Measurements from ENCODE around the gene HMOX1. TPM values are rescaled to one million over a fixed set of nuclear protein-coding genes. Genes with fewer than 3 reads are reported as not detected.

The HMOX1 gene
- total and polyA plus RNA-seq, 12 donors, result 15.4 to 578 (median 39.3) TPM

DNA sequence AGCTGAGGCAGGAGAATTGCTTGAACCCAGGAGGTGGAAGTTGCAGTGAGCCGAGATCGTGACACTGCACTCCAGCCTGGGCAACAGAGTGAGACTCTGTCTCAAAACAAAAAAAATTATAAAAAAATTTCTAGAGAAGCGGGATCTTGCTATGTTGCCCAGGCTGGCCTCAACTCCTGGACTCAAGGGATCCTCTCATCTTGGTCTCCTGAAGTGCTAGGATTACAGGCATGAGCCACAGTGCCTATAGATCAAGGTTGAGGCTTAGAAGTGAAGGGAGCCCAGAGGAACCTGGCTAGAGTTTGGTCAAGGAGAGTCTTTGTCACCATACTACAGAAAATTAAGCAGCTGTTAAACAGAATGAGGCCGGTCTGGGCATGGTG lies 17.7 kb downstream of the HMOX1 start:
- H3K36me3 ChIP-seq (replicated peaks in 1 of 2), result peaks cover 0 to 1% of the 10 kb centered on the region in 2 donors
- H3K27ac ChIP-seq, result no peak overlapping the region
- no peak overlapping the region for H3K4me3 ChIP-seq
- intact Hi-C loops (cut with DNase I), result no loop called here
- H3K27me3 ChIP-seq, result no peaks in the 10 kb centered on the region
- 92 to 97% (median 96%) methylated on average over 4 of the region's 4 CpGs for WGBS, 4 donors
- H3K4me1 ChIP-seq (replicated peaks in 1 of 2), result peaks cover 6 to 23% of the 10 kb centered on the region in 2 donors
- TF ChIP-seq POLR2A (IDR thresholded peaks at IDR 0.05), result no peak
- TF ChIP-seq, protein P1, sequence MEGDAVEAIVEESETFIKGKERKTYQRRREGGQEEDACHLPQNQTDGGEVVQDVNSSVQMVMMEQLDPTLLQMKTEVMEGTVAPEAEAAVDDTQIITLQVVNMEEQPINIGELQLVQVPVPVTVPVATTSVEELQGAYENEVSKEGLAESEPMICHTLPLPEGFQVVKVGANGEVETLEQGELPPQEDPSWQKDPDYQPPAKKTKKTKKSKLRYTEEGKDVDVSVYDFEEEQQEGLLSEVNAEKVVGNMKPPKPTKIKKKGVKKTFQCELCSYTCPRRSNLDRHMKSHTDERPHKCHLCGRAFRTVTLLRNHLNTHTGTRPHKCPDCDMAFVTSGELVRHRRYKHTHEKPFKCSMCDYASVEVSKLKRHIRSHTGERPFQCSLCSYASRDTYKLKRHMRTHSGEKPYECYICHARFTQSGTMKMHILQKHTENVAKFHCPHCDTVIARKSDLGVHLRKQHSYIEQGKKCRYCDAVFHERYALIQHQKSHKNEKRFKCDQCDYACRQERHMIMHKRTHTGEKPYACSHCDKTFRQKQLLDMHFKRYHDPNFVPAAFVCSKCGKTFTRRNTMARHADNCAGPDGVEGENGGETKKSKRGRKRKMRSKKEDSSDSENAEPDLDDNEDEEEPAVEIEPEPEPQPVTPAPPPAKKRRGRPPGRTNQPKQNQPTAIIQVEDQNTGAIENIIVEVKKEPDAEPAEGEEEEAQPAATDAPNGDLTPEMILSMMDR (IDR thresholded peaks at IDR 0.05), result no peak
- no peak for DNase-seq
- no peaks in the 10 kb centered on the region for H3K9me3 ChIP-seq (replicated peaks in 1 of 3)

DNA sequence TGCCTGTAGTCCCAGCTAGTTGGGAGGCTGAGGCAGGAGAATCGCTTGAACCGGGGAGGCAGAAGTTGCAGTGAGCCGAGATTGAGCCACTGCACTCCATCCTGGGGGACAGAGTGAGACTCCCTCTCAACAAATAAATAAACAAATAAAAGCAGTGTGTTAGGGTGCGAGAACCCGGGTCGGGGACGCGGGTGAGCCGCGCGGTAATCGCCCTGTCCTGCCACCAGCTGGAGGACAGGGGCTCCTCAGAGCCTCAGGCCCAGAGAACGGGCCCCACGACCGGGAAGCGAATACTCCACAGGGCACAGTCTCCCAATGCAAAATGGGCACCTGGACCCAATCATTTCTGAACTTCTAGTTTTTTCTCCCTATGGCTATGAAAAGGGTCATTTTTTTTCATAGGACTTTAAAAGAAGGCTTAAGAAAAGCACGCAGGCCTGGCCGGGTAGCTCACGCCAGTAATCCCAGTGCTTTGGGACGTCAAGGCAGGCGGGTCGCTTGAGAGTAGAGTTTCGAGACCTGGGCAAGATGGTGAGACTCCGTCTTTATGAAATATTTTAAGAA lies 18.3 kb downstream of the HMOX1 start:
- Histone ChIP-seq H3K27ac (peak overlapping the region in 2 of 5 donors; percentile 21 to 49), H3K4me3 (peak overlapping the region in 2 of 4 donors; percentile 12 to 68), H3K27me3 (no peaks in the 10 kb centered on the region), H3K36me3 (replicated peaks in 1 of 2) (no peaks in the 10 kb centered on the region), H3K9me3 (replicated peaks in 1 of 3) (no peaks in the 10 kb centered on the region), H3K4me1 (replicated peaks in 1 of 2) (peaks cover 6 to 18% of the 10 kb centered on the region in 2 donors)
- intact Hi-C loops (cut with DNase I), result no loop called here
- TF ChIP-seq, protein P1 (IDR thresholded peaks at IDR 0.05), result no peak
- DNase-seq, result no peak
- WGBS, 4 donors, result 79 to 85% (median 82%) methylated on average over 24 of the region's 24 CpGs

DNA sequence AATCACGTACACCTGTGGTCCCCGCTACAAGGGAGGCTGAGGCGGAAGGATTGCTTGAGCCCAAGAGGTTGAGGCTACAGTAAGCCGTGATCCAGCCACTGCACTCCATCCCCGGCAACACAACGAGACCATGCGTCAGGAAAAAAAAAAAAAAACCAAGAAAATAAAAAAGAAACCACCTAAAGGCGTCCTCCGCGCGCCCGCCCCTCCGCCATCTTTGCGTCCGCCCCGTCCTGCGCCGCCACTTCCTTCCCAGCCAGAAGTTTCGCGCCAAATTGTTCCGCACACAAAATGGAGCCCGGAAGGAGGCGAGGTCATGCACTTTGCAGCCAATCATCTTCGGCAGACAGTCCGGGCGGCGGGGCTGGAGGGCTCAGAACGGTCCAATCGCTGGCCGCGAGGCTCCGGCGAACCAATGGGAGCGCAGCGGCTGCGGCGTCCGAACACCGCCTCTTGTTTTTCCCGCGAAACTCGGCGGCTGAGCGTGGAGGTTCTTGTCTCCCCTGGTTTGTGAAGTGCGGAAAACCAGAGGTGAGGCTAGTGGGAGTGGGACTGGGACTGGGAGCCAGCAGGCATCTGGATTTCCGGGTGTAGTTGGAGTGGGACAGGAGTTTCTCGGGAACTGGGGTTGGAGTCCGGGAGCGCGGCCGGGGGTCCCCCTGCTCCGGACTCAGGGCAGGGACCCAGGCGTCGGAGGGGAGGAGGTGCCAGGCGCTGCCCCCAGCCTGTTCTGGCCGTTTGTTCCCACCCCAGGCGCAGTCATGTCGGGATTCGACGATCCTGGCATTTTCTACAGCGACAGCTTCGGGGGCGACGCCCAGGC lies 19.0 kb downstream of the HMOX1 start, which contains the start of gene MCM5:
Gene MCM5, plus strand, starts transcription at position 463 of the 823 bp plus-strand sequence. Its CDS starts 299 bp downstream, at position 762.
- WGBS, 4 donors, result 2 to 3% (median 2%) methylated on average over 40 to 64 of the region's 64 CpGs
- intact Hi-C loops (cut with DNase I), result no loop called here
- H3K36me3 ChIP-seq (replicated peaks in 1 of 2), result no peaks in the 10 kb centered on the region

DNA sequence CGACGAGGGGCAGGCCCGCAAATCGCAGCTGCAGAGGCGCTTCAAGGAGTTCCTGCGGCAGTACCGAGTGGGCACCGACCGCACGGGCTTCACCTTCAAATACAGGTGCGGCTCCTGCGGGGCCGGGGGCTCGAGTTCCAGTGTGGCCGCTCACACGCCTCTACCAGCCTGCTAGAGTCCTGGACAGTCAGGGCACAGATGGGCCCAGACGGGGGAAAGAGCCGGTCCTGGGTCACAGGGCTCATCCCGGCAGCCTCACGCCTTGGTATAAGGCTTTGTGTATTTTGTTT lies 19.6 kb downstream of the HMOX1 start:
- intact Hi-C loops (cut with DNase I), result no loop called here
- H3K27me3 ChIP-seq, result no peaks in the 10 kb centered on the region
- no peaks in the 10 kb centered on the region for H3K36me3 ChIP-seq (replicated peaks in 1 of 2)
- H3K27ac ChIP-seq, result peak overlapping the region in 1 of 5 donors; percentile 4
- TF ChIP-seq POLR2A (IDR thresholded peaks at IDR 0.05), result no peak
- TF ChIP-seq, protein P1 (IDR thresholded peaks at IDR 0.05), result no peak
- peak overlapping the region in 3 of 4 donors; percentile 40 to 68 (median 42) for H3K4me3 ChIP-seq
- H3K4me1 ChIP-seq (replicated peaks in 1 of 2), result peaks cover 6 to 18% of the 10 kb centered on the region in 2 donors
- no peak for DNase-seq
- no peaks in the 10 kb centered on the region for H3K9me3 ChIP-seq (replicated peaks in 1 of 3)
- 2 to 4% (median 3%) methylated on average over 14 to 20 of the region's 20 CpGs for WGBS, 4 donors

More for the DNA sequence above, 19.0 kb downstream of the HMOX1 start, which contains the start of gene MCM5:
- peak within 1 kb of the TSS in 2 of 5 donors; percentile 21 to 49 for H3K27ac ChIP-seq
- TF ChIP-seq POLR2A (IDR thresholded peaks at IDR 0.05), result no peak
- TF ChIP-seq, protein P1 (IDR thresholded peaks at IDR 0.05), result no peak
- no peaks in the 10 kb centered on the region for H3K27me3 ChIP-seq
- DNase-seq, result peak; percentile 96 to 99 (median 98)
- H3K4me1 ChIP-seq (replicated peaks in 1 of 2), result peaks cover 6 to 18% of the 10 kb centered on the region in 2 donors
- peak within 1 kb of the TSS in 3 of 4 donors; percentile 40 to 68 (median 42) for H3K4me3 ChIP-seq
- H3K9me3 ChIP-seq (replicated peaks in 1 of 3), result no peaks in the 10 kb centered on the region

Data from adrenal gland (tissue), 12 donors.